ENCODE data around the gene SLC25A34.

DNA sequence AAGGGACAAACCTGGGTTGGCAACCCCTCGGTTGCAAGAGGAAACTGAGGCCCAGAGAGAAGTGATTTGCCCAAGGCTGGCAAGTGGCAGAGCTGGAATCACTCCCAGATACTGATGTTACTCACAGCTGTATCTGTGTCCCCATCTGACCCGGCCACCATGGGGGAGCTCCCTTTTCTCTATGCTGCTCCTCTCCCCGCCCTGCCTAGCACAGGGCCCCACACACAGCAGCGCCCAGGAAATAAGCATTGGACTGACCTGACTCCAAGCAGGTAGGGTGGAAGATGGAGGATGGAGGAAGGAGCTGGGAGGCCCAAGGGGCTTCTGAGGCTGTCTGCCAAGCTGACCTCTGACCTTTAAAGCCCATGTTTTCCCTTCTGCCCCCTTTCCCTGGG is 19.6 kb downstream of the SLC25A34 start:
- TF ChIP-seq, protein P1, sequence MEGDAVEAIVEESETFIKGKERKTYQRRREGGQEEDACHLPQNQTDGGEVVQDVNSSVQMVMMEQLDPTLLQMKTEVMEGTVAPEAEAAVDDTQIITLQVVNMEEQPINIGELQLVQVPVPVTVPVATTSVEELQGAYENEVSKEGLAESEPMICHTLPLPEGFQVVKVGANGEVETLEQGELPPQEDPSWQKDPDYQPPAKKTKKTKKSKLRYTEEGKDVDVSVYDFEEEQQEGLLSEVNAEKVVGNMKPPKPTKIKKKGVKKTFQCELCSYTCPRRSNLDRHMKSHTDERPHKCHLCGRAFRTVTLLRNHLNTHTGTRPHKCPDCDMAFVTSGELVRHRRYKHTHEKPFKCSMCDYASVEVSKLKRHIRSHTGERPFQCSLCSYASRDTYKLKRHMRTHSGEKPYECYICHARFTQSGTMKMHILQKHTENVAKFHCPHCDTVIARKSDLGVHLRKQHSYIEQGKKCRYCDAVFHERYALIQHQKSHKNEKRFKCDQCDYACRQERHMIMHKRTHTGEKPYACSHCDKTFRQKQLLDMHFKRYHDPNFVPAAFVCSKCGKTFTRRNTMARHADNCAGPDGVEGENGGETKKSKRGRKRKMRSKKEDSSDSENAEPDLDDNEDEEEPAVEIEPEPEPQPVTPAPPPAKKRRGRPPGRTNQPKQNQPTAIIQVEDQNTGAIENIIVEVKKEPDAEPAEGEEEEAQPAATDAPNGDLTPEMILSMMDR (IDR thresholded peaks at IDR 0.05; ENCODE audit: insufficient read depth, low read depth, low read length) = no peak
- no peak for TF ChIP-seq EZH2 (IDR thresholded peaks at IDR 0.05; ENCODE audit: insufficient read depth, low read length)

Measured in astrocyte (in vitro differentiated cells and primary cell).